GM13976 (cell line): Measurements from ENCODE around the gene ORMDL3.
"Not testable (repeated sequence)": the region's sequence is repeated elsewhere in the genome, so short reads cannot be mapped to it uniquely, and the experiment has no call there.

ENCODE experiments used
- DNase-seq: peaks from one replicate; pipeline ENCODE4 v3.0.0; 2012; ENCODE audit warnings: low spot score
- in situ Hi-C: fragments of 300-500 bp; cut with MboI; formaldehyde crosslinking; loops from one replicate; pipeline ENCODE4 v1.12.0; 2022; ENCODE audit warnings: low sequenced_read_pairs, mixed read lengths, inconsistent platforms; ENCODE audit not compliant: unreplicated experiment
- TF ChIP-seq, protein P1 (sequence below): IDR thresholded peaks from 2 replicates; pipeline ENCODE4 v1.5.1; 2012; ENCODE audit warnings: borderline replicate concordance, mild to moderate bottlenecking; ENCODE audit not compliant: insufficient read depth; ENCODE audit errors: extremely low read depth, missing control alignments, control extremely low read depth

The ORMDL3 gene

DNA sequence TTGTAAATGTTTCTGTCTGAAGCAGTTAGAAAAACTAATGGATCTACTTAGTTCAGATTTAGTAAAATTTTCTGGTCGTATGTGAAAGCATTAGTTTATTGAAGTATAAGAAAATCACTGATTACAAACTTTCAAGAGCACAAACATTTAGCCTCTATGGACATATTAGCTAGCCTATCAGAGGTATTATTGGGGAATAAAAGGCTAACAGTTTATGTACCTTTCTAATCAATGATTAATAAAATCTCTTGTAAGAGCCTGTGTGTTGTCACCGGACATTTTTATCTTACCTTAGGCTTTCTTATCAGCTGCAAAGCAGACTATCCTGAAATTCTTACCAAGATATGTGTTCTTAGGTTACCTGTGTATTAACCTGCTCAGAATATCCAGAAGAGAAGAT, 38.2 kb downstream of the ORMDL3 start:
- no peak for DNase-seq
- in situ Hi-C loops, result no loop called here
- TF ChIP-seq, protein P1, sequence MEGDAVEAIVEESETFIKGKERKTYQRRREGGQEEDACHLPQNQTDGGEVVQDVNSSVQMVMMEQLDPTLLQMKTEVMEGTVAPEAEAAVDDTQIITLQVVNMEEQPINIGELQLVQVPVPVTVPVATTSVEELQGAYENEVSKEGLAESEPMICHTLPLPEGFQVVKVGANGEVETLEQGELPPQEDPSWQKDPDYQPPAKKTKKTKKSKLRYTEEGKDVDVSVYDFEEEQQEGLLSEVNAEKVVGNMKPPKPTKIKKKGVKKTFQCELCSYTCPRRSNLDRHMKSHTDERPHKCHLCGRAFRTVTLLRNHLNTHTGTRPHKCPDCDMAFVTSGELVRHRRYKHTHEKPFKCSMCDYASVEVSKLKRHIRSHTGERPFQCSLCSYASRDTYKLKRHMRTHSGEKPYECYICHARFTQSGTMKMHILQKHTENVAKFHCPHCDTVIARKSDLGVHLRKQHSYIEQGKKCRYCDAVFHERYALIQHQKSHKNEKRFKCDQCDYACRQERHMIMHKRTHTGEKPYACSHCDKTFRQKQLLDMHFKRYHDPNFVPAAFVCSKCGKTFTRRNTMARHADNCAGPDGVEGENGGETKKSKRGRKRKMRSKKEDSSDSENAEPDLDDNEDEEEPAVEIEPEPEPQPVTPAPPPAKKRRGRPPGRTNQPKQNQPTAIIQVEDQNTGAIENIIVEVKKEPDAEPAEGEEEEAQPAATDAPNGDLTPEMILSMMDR, result no peak

DNA sequence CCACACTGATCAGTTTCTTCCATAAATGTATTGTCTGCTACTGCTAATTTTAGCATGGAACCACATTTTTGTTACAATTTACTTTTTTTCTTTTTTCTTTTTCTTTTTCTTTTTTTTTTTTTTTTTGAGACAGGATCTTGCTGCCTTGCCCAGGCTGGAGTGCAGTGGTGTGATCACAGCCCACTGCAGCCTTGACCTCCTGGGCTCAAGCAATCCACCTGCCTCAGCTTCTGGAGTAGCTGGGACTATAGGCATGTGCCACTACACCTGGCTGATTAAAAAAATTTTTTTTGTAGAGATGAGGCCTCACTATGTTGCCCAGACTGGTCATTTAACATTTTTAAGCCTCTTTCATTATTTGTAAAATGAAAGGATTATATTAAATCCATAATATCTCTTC, 40.3 kb downstream of the ORMDL3 start:
- no peak for DNase-seq
- in situ Hi-C loops, result no loop called here
- TF ChIP-seq, protein P1, result no peak

DNA sequence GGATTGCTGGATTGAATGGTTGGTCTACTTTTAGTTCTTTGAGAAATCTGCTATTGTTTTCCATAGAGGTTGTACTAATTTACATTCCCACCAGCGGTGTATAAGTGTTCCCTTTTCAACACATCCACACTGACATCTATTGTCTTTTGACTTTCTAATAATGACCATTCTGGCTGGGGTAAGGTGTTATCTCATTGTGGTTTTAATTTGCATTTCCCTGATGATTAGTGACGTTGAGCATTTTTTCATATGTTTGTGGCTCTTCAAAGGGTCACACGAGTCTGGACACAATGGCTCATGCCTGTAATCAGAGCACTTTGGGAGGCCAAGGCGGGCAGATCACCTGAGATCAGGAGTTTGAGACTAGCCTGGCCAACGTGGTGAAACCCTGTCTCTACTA, 41.3 kb downstream of the ORMDL3 start:
- in situ Hi-C loops, DNase-seq: not testable (repeated sequence)

DNA sequence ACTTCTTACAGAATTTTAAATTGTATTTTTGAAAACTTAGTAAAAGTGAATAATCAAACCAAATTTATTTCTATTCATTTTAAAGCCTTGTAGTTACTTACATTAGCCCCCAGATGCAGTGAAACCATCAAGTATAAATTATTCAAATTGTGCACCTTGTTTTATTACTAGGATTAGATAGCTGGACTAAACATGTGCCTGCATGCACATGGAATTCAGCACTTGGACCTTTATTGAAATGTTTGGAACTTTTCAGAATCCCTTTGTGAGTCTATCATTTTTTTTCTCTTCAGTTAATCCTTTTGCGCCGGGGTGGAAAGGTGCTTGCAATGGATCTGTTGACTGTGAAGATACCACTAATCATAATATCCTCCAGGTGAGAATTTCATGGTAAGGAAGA, 54.6 kb downstream of the ORMDL3 start:
- DNase-seq, result no peak
- in situ Hi-C loops, result no loop called here
- TF ChIP-seq, protein P1, result no peak

DNA sequence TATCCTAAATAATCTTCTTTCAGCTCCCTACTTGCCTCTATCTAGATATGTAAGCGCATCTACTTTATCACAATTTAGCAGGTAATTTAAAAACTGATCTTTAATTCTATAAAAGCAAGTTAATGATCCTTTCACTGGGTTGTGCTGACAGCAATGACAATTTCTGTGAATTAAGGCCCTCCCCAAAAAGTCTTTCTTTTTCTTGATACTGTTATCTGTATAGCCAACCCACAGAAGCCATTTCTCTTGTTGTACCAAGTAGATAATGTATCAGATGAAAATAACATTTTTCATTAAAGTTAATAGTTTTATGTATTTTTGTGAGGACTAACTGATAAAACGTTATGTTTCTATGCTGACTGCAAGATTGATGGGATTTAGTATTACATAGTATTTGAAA, 55.6 kb downstream of the ORMDL3 start:
- in situ Hi-C loops, result no loop called here
- no peak for DNase-seq
- TF ChIP-seq, protein P1, result no peak
